Measurements from ENCODE around the gene SPC24.

- TF ChIP-seq CTCF (conservative IDR thresholded peaks at IDR 0.05; ENCODE audit: low read depth, low read length): no peak
- TF ChIP-seq CEBPB (IDR thresholded peaks at IDR 0.05; ENCODE audit: low read depth, low read length): no peak
Observed at GRCh38 chr19:11115895-11116446, 39.6 kb downstream of the SPC24 start.
